K562 (cell line): ENCODE data around the gene PCAT6. TPM values are rescaled to one million over a fixed set of nuclear protein-coding genes. Genes with fewer than 3 reads are reported as not detected.

Experiments
- EP400 ChIP-seq: fragments of 450-650 bp; IDR thresholded peaks from 2 replicates; pipeline ENCODE4 v1.6.1; 2017; ENCODE audit warnings: antibody characterized with exemption, mild to moderate bottlenecking, moderate library complexity
- FOXJ2 ChIP-seq: fragments of 200-800 bp; sonication (Bioruptor generic); IDR thresholded peaks from 2 replicates; pipeline ENCODE4 v1.6.1; 2016; ENCODE audit warnings: missing genetic modification characterization, missing compliant biosample characterization
- FOXP1 ChIP-seq: sonication (generic); formaldehyde crosslinking; IDR thresholded peaks from 2 replicates; pipeline ENCODE4 v1.8.0; 2022; ENCODE audit warnings: mild to moderate bottlenecking, missing genetic modification reagents
- GATAD2A ChIP-seq: fragments of 450-650 bp; IDR thresholded peaks from 2 replicates; pipeline ENCODE4 v1.6.1; 2017
- MIER1 ChIP-seq: fragments of 450-650 bp; IDR thresholded peaks from 2 replicates; pipeline ENCODE4 v1.6.1; 2016; ENCODE audit warnings: antibody characterized with exemption, mild to moderate bottlenecking, low read depth
- NCOA6 ChIP-seq: fragments of 450-650 bp; IDR thresholded peaks from 2 replicates; pipeline ENCODE4 v1.6.1; 2017; ENCODE audit warnings: mild to moderate bottlenecking
- NONO ChIP-seq, 2 experiments: fragments of 200-400 bp in 1 of 2; fragments of 450-650 bp in 1 of 2; formaldehyde crosslinking in 1 of 2; IDR thresholded peaks; 2 replicates each; pipeline ENCODE4 v1.6.1; 2017; ENCODE audit warnings: low read depth in 2 of 2, mild to moderate bottlenecking in 2 of 2, moderate library complexity in 2 of 2, low read length in 1 of 2
- RB1 ChIP-seq: fragments of 450-650 bp; IDR thresholded peaks from 2 replicates; pipeline ENCODE4 v1.6.1; 2017; ENCODE audit warnings: low read depth, mild to moderate bottlenecking
- RREB1 ChIP-seq: fragments of 250-450 bp; sonication (Bioruptor Pico); IDR thresholded peaks from 2 replicates; pipeline ENCODE4 v1.4.0; 2020
- TBL1XR1 ChIP-seq, 2 experiments: IDR thresholded peaks; 2 replicates each; pipeline ENCODE4 v1.6.1; 2012; ENCODE audit warnings: improper control_type of control experiment in 2 of 2, low read length in 2 of 2, mild to moderate bottlenecking in 1 of 2
- ZBTB11 ChIP-seq, 3 experiments: fragments of 200-800 bp in 1 of 3; fragments of 250-450 bp in 1 of 3; fragments of 450-650 bp in 1 of 3; sonication (Bioruptor Pico) in 1 of 3; sonication (Bioruptor generic) in 1 of 3; formaldehyde crosslinking in 1 of 3; IDR thresholded peaks; 2 replicates each; pipeline versions ENCODE4 v1.6.1 to v1.8.0; 2016 to 2022; ENCODE audit warnings: mild to moderate bottlenecking in 2 of 3, missing genetic modification characterization in 2 of 3, missing compliant biosample characterization in 1 of 3, moderate library complexity in 1 of 3
- ZNF263 ChIP-seq: sonication (generic); formaldehyde crosslinking; IDR thresholded peaks from 2 replicates; pipeline ENCODE4 v1.8.0; 2022; ENCODE audit warnings: mild to moderate bottlenecking, missing genetic modification reagents, borderline replicate concordance
- polyA plus RNA-seq, 8 experiments: library from polyadenylated mRNA; depleted of rRNA in 4 of 8; stranded (reverse) in 5 of 8; unstranded in 3 of 8; fragments of >200 nt; fragmentation: Nextera tagmentation in 2 of 8; fragmentation: Illumina TruSeq in 1 of 8; extraction: Ambion mirVana in 2 of 8; extraction: Trizol in 1 of 8; gene quantifications; 2 replicates each; pipeline versions ENCODE4 v1.2.1 to v1.2.3, GENCODE V29; 2011 to 2014; ENCODE audit warnings: inconsistent platforms in 1 of 8, missing spikeins in 1 of 8
- total RNA-seq, 7 experiments: library from RNA; depleted of rRNA in 6 of 7; stranded (reverse); fragments of >200 nt in 6 of 7; fragmentation: Illumina TruSeq in 2 of 7; extraction: Trizol in 2 of 7; gene quantifications; 2 replicates each; pipeline versions ENCODE4 v1.2.1 to v1.2.3, GENCODE V29; 2011 to 2021; ENCODE audit warnings: low replicate concordance in 1 of 7
- TF ChIP-seq, protein P1 (sequence below): fragments of 250-450 bp; sonication (Bioruptor Pico); IDR thresholded peaks from 2 replicates; pipeline ENCODE4 v1.4.0; 2020; ENCODE audit warnings: mild to moderate bottlenecking, moderate library complexity

The PCAT6 gene
- total and polyA plus RNA-seq, 9 of the 15 experiments (the other 6 are each of a cell fraction or from before 2014, with no cell fraction given): 0.25 to 2.4 (median 0.54) TPM; not detected in 1

- TF ChIP-seq ZBTB11 (CRISPR knock-in tag; IDR thresholded peaks at IDR 0.05) (peak in 1 of 3 experiments; percentile 8; a peak in 1 of 6 replicates), EP400 (peak; percentile 70; the same call in 1 of the 2 replicates), GATAD2A (peak; percentile 63; the same call in 1 of the 2 replicates), FOXP1 (peak; percentile 75; the same call in 1 of the 2 replicates), ZNF263 (CRISPR knock-in tag) (no peak), RB1 (peak; percentile 61), FOXJ2 (tag) (peak; percentile 89), NONO (IDR thresholded peaks at IDR 0.05; ENCODE audit: low read depth in 2 of 2, low read length in 1 of 2) (peak; percentile 48 to 92; a peak in 2 of 4 replicates), NCOA6 (peak; percentile 70), TBL1XR1 (IDR thresholded peaks at IDR 0.05; ENCODE audit: low read length in 2 of 2) (peak; percentile 22 to 42; a peak in 1 of 4 replicates), MIER1 (no peak), RREB1 (peak; percentile 92)
- TF ChIP-seq, protein P1, sequence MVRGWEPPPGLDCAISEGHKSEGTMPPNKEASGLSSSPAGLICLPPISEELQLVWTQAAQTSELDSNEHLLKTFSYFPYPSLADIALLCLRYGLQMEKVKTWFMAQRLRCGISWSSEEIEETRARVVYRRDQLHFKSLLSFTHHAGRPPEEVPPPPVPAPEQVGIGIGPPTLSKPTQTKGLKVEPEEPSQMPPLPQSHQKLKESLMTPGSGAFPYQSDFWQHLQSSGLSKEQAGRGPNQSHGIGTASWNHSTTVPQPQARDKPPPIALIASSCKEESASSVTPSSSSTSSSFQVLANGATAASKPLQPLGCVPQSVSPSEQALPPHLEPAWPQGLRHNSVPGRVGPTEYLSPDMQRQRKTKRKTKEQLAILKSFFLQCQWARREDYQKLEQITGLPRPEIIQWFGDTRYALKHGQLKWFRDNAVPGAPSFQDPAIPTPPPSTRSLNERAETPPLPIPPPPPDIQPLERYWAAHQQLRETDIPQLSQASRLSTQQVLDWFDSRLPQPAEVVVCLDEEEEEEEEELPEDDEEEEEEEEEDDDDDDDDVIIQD (CRISPR knock-in tag): no peak
These were observed 2.6 kb upstream of the PCAT6 start, which contains the start of gene KDM5B (continued) for GRCh38 chr1:202807926-202808757.
